MCF 10A (cell line): ENCODE measurements around the gene MYH15. TPM values are rescaled to one million over a fixed set of nuclear protein-coding genes. Genes with fewer than 3 reads are reported as not detected.
A peak's percentile ranks its signal among the peaks of the same experiment; 100 is the strongest.

Experiments
- BruUV-seq: library from RNA; stranded (reverse); fragments of 400-500 nt; replicated peaks from 2 replicates; lab custom pipeline; 2021; lab: Mats Ljungman, UMichigan
- CTCF ChIA-PET: fragments of 300-600 bp; sonication (Branson Sonifier 250); formaldehyde crosslinking; extraction: SDS; loops from one replicate; lab custom pipeline; 2021; ENCODE audit warnings: antibody characterized with exemption, inconsistent platforms; lab: Yijun Ruan, JAX
- POLR2A ChIA-PET: fragments of 300-600, 350-650 bp; sonication (Branson Sonifier 250); formaldehyde crosslinking; extraction: SDS; loops from one replicate; lab custom pipeline; 2020; ENCODE audit warnings: antibody characterized with exemption, inconsistent platforms; lab: Yijun Ruan, JAX
- DNase-seq: peaks from one replicate; pipeline ENCODE4 v3.0.0-alpha.2; 2018; ENCODE audit not compliant: unreplicated experiment
- H3K27ac Mint-ChIP-seq: one replicate; pipeline ENCODE4 v1.8.0; 2022; ENCODE audit warnings: mild to moderate bottlenecking, low read depth, mixed read lengths; ENCODE audit not compliant: unreplicated experiment
- H3K27me3 Mint-ChIP-seq: one replicate; pipeline ENCODE4 v1.8.0; 2022; ENCODE audit warnings: mixed read lengths; ENCODE audit not compliant: insufficient read depth, unreplicated experiment
- H3K36me3 Mint-ChIP-seq: one replicate; pipeline ENCODE4 v1.8.0; 2022; ENCODE audit warnings: mild to moderate bottlenecking, moderate library complexity, mixed read lengths; ENCODE audit not compliant: insufficient read depth, unreplicated experiment
- H3K4me1 Mint-ChIP-seq: one replicate; pipeline ENCODE4 v1.8.0; 2022; ENCODE audit warnings: mixed read lengths; ENCODE audit not compliant: insufficient read depth, unreplicated experiment
- H3K4me3 Mint-ChIP-seq: one replicate; pipeline ENCODE4 v1.8.0; 2022; ENCODE audit warnings: mild to moderate bottlenecking, moderate library complexity, mixed read lengths; ENCODE audit not compliant: unreplicated experiment
- H3K9me3 Mint-ChIP-seq: one replicate; pipeline ENCODE4 v1.8.0; 2022; ENCODE audit warnings: mixed read lengths; ENCODE audit not compliant: unreplicated experiment
- CTCF ChIP-seq: fragments of 200-600 bp; IDR thresholded peaks from one replicate; pipeline ENCODE4 v1.8.0; 2022; ENCODE audit warnings: antibody characterized with exemption, mild to moderate bottlenecking; ENCODE audit not compliant: unreplicated experiment
- intact Hi-C: fragments of 100-400 bp; cut with micrococcal nuclease; formaldehyde crosslinking; loops from 2 replicates; pipeline ENCODE4 v1.14.1; 2022
- total RNA-seq: library from RNA; stranded (reverse); gene quantifications from 2 replicates; pipeline ENCODE4 v1.2.3, GENCODE V29; 2022

The MYH15 gene
- total RNA-seq, 1 experiment from 2014 or later = 0.19 TPM

DNA sequence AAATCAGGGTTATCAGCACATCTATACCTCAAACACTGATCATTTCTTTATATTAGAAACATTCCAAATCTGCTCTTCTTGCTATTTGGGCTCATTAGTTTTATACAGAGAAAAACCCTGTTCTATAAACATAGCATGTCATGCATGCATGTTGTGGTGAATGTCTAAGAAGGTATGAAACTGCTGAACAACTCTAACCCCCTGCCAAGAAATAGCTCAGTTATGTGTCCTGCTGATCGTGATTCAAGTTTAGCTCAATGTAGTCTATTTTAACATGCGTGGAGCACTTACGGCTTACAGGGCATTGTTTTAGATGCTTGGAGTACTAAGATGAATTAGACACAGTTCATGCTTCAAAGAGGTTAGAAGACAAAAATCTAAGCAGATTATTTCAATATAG, 35.8 kb downstream of the MYH15 start:
- Mint-ChIP-seq H3K9me3 (no peaks in the 10 kb centered on the region), H3K4me3 (no peak overlapping the region), H3K36me3 (no peaks in the 10 kb centered on the region), H3K27ac (no peak overlapping the region), H3K4me1 (peaks cover 21% of the 10 kb centered on the region), H3K27me3 (no peaks in the 10 kb centered on the region)
- no TSS peak for BruUV-seq
- intact Hi-C loops = no loop called here
- ChIA-PET POLR2A (interaction anchor here (1.5 kb wide), 1 partner anchor 536 kb away, joined by 3 read pairs; no protein-coding TSS in a partner anchor), CTCF (interaction anchor here (0.6 to 1.4 kb wide), 8 partner anchors 10 to 670 kb away, joined by 3 to 6 read pairs (median 3); no protein-coding TSS in a partner anchor)
- TF ChIP-seq CTCF = no peak
- DNase-seq = no peak

- no peaks in the 10 kb centered on the region for H3K9me3 Mint-ChIP-seq
Measured at GRCh38 chr3:108473711-108474110, 36.7 kb downstream of the MYH15 start.

DNA sequence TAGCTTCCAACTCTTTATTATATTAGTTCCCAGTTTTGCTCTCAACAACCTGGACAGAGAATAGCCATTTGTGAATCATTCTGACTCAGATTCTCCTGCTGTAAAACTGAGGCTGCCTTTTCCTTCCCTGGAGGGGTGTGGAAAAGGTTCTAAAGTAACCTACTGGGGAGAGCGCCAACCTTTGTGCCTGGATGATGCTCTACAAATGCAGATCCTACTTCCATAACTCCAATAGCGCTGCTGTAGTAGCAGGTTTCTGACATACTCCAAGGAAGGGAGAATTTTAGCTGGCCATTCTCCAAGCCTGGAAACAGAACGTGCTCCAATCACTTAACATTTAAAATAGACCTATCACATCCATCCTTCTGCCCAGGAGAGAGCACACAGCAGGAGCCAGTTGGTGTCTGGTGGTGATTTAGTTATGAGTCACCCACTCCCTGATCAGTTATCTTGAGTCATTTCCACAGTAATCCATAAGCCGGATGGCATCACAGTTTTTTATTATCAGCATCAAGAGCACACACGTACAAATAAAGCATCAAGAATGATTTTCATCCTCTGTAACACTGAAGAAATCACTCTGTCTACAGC, 38.3 kb downstream of the MYH15 start:
- Mint-ChIP-seq H3K36me3 (no peaks in the 10 kb centered on the region), H3K9me3 (no peaks in the 10 kb centered on the region), H3K4me1 (peaks cover 21% of the 10 kb centered on the region), H3K27me3 (no peaks in the 10 kb centered on the region), H3K27ac (peak overlapping the region; percentile 55), H3K4me3 (no peak overlapping the region)
- intact Hi-C loops = no loop called here
- peak; percentile 82 for DNase-seq
- no TSS peak for BruUV-seq
- TF ChIP-seq CTCF = no peak
- POLR2A ChIA-PET = interaction anchor here (0.7 kb wide), 1 partner anchor 94 kb away, joined by 4 read pairs; no protein-coding TSS in a partner anchor
- CTCF ChIA-PET = interaction anchor here (0.6 to 1.5 kb wide), 3 partner anchors 80 to 746 kb away, joined by 3 to 12 read pairs (median 4); no protein-coding TSS in a partner anchor

More at GRCh38 chr3:108473711-108474110, 36.7 kb downstream of the MYH15 start:
- no TSS peak for BruUV-seq
- Mint-ChIP-seq H3K4me1 (peaks cover 21% of the 10 kb centered on the region), H3K4me3 (no peak overlapping the region), H3K36me3 (no peaks in the 10 kb centered on the region), H3K27ac (no peak overlapping the region), H3K27me3 (no peaks in the 10 kb centered on the region)
- no peak for TF ChIP-seq CTCF
- POLR2A ChIA-PET = interaction anchor here (0.6 to 1.5 kb wide), 2 partner anchors 535 to 566 kb away, joined by 3 read pairs; no protein-coding TSS in a partner anchor
- CTCF ChIA-PET = interaction anchor here (0.5 to 1.5 kb wide), 5 partner anchors 13 to 537 kb away, joined by 3 to 12 read pairs (median 3); no protein-coding TSS in a partner anchor
- intact Hi-C loops = no loop called here
- no peak for DNase-seq

GRCh38 chr3:108471426-108471825, 39.0 kb downstream of the MYH15 start:
- no peak for TF ChIP-seq CTCF
- ChIA-PET POLR2A (no interaction called here), CTCF (interaction anchor here (1.3 kb wide), 1 partner anchor 81 kb away, joined by 4 read pairs; no protein-coding TSS in a partner anchor)
- intact Hi-C loops = no loop called here
- no TSS peak for BruUV-seq
- DNase-seq = no peak
- no peaks in the 10 kb centered on the region for H3K9me3 Mint-ChIP-seq
- peak overlapping the region; percentile 55 for H3K27ac Mint-ChIP-seq
- no peaks in the 10 kb centered on the region for H3K36me3 Mint-ChIP-seq
- no peak overlapping the region for H3K4me3 Mint-ChIP-seq
- H3K4me1 Mint-ChIP-seq = peaks cover 21% of the 10 kb centered on the region
- H3K27me3 Mint-ChIP-seq = no peaks in the 10 kb centered on the region
